ENCODE results near the gene ANK3.

The ANK3 gene

DNA sequence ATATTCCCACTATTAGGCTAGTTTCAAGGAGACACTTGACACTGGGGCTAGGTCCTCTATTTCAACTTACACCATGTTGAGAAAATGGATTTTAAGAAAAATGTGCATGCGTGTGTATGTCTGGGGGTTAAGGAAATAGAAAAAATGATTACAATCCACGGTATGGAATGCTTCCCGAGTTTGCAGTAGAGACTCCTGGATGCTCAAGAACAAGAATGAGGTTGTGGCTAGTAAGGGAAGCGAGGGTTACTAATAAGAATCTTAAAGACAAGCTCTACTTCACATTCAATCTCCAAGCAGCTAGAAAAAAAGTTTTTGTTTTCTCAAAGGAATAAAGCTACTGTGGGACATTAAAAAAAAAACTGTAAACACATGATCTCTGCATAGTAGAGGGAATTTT is 54.7 kb downstream of the ANK3 start:
- H3K27ac ChIP-seq, result no peak overlapping the region
- no peak for DNase-seq (ENCODE audit: low spot score)
- ChIA-PET POLR2A (ENCODE audit: low non-redundant PET) (no interaction called here), CTCF (interaction anchor here (1.1 kb wide), 1 partner anchor 20 kb away, joined by 3 read pairs; no protein-coding TSS in a partner anchor)
- TF ChIP-seq, protein P1, sequence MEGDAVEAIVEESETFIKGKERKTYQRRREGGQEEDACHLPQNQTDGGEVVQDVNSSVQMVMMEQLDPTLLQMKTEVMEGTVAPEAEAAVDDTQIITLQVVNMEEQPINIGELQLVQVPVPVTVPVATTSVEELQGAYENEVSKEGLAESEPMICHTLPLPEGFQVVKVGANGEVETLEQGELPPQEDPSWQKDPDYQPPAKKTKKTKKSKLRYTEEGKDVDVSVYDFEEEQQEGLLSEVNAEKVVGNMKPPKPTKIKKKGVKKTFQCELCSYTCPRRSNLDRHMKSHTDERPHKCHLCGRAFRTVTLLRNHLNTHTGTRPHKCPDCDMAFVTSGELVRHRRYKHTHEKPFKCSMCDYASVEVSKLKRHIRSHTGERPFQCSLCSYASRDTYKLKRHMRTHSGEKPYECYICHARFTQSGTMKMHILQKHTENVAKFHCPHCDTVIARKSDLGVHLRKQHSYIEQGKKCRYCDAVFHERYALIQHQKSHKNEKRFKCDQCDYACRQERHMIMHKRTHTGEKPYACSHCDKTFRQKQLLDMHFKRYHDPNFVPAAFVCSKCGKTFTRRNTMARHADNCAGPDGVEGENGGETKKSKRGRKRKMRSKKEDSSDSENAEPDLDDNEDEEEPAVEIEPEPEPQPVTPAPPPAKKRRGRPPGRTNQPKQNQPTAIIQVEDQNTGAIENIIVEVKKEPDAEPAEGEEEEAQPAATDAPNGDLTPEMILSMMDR (conservative IDR thresholded peaks at IDR 0.05; ENCODE audit: low read depth), result no peak

DNA sequence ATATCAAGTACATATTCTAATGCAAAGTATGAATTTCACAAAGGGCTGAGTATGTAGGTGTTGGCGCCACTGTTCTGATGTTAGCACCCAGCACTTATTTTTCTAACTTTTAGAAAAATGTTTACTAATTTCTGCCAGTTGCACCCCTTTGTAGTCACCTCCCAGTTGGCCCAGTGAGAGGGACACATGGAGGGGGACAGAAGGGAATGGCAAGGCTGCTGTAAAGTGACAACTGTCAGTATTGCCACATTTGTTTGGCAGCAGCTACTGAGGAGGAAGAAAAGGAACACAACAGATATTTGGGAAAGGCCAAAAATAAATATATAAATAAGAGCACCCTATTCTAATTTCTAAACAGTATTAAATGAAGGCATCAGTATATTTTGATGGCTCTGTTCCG is 57.3 kb downstream of the ANK3 start:
- TF ChIP-seq, protein P1 (conservative IDR thresholded peaks at IDR 0.05; ENCODE audit: low read depth), result no peak
- H3K27ac ChIP-seq, result no peak overlapping the region
- DNase-seq (ENCODE audit: low spot score), result no peak
- CTCF ChIA-PET, result no interaction called here
- POLR2A ChIA-PET (ENCODE audit: low non-redundant PET), result no interaction called here

DNA sequence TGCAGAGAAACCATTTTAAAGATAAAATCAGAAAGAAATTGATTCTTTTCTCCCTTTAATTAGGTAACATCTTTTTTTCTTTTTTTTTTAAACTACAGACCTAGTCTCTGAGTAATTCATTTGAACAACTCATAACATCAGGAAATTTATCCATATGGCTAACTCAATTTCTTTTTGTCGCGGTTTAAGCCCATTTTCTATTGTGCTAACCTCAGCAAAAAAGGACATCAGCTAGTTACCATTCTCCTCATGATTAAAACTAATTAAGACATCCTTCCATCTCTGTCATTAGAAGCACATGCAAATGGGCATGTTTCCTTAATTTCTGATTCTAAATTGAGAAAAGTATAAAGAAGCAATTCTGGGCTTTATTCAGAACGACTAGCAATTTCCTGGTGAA is 57.8 kb downstream of the ANK3 start:
- DNase-seq (ENCODE audit: low spot score), result no peak
- no peak overlapping the region for H3K27ac ChIP-seq
- POLR2A ChIA-PET (ENCODE audit: low non-redundant PET), result no interaction called here
- CTCF ChIA-PET, result no interaction called here
- TF ChIP-seq, protein P1 (conservative IDR thresholded peaks at IDR 0.05; ENCODE audit: low read depth), result no peak

DNA sequence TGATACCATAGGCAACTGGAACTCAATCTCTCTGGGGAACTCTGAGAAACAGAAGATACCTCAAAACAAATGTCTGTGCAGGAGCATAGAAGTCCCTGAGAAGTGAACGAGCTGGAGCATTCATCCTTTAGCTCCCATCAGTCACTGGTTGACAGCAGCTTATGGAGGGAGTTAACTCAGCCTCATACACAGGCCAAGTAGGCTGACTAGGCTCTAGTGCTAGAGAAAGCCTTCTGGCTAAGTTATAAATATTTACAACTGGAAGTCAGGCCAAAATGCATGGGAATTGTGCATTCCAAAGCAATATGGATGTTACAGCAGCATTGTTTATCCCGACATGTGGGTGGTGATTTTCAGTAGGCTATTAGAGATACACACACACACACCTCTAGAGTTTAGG is 66.5 kb downstream of the ANK3 start:
- POLR2A ChIA-PET (ENCODE audit: low non-redundant PET), result no interaction called here
- TF ChIP-seq, protein P1 (conservative IDR thresholded peaks at IDR 0.05; ENCODE audit: low read depth), result no peak
- DNase-seq (ENCODE audit: low spot score), result no peak
- no peak overlapping the region for H3K27ac ChIP-seq
- CTCF ChIA-PET, result no interaction called here

DNA sequence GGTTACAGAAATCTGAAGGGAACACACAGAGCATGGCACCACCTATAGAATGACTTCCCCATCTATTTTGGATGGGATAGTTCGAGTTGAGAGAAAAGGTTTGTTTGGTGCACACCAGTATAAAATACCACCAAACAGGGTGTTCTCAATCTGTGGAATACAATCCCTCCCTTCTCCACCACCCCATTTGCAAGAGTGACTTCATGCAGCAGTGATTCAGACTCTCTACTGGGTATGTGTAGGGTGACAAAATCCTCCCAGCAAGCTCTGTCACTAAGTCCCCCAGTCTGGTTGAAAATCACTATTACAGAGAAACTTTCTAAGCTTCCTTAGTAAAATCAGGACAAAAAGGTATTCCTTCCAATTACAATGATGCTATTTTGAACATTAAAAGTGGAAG is 69.0 kb downstream of the ANK3 start:
- ChIA-PET CTCF (interaction anchor here (1.3 kb wide), 1 partner anchor 124 kb away, joined by 9 read pairs; no protein-coding TSS in a partner anchor), POLR2A (ENCODE audit: low non-redundant PET) (no interaction called here)
- no peak for DNase-seq (ENCODE audit: low spot score)
- no peak overlapping the region for H3K27ac ChIP-seq
- TF ChIP-seq, protein P1 (conservative IDR thresholded peaks at IDR 0.05; ENCODE audit: low read depth), result no peak

DNA sequence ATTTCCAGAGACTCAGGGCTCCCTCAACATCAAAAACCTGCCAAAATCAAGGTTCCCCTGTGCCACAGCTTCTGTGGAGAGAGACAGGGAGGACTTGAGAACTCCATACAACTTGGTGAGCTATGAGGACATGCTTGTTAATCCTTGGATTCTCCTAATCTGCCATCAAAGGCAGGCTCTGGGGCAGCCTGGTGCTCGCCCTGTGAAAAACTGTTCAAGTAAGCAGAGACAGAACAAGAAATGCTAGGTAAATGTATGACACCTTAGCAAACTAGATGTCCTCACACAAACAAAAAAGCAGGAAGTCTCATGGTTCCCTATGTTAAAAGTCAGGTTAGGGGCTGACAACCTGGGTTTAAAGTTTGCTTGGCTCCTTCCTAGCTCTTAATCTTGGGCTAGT is 73.6 kb downstream of the ANK3 start:
- CTCF ChIA-PET, result interaction anchor here (1.2 kb wide), 1 partner anchor 19 kb away, joined by 3 read pairs; no protein-coding TSS in a partner anchor
- TF ChIP-seq, protein P1 (conservative IDR thresholded peaks at IDR 0.05; ENCODE audit: low read depth), result no peak
- DNase-seq (ENCODE audit: low spot score), result no peak
- H3K27ac ChIP-seq, result no peak overlapping the region
- POLR2A ChIA-PET (ENCODE audit: low non-redundant PET), result no interaction called here

DNA sequence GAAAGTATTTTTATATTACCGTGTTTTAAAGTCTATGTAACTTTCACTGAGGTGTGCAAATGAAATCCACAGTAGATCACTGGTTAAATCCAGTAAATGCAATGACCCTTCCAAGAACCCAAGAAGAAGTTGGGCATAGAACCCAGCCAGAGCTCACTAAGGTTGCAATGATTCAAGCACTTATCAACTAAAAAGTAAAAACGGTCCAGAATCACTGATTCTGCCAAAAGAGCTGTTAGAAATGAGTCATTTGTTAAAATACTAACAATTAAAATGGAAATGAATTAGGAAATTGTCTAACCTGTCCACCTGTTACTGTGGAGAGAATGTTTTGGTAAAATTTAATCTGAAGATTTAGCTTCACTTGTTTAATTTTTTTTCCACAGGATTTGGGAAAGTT is 74.4 kb downstream of the ANK3 start:
- ChIA-PET POLR2A (ENCODE audit: low non-redundant PET) (no interaction called here), CTCF (interaction anchor here (0.6 to 1.2 kb wide), 2 partner anchors 17 to 20 kb away, joined by 3 to 7 read pairs; no protein-coding TSS in a partner anchor)
- TF ChIP-seq, protein P1 (conservative IDR thresholded peaks at IDR 0.05; ENCODE audit: low read depth), result no peak
- no peak for DNase-seq (ENCODE audit: low spot score)
- no peak overlapping the region for H3K27ac ChIP-seq

Measured in RWPE1 (cell line).